COLO829 (cell line): Measurements from ENCODE around the gene ANGEL1.

ENCODE experiments used
- DNase-seq: peaks from one replicate; pipeline ENCODE4 v3.0.0; 2012; ENCODE audit warnings: low spot score

The ANGEL1 gene

GRCh38 chr14:76814726-76815645 is 2.3 kb upstream of the ANGEL1 start:
- no peak for DNase-seq

GRCh38 chr14:76812093-76812421 is 625 bp downstream of the ANGEL1 start:
- no peak for DNase-seq

GRCh38 chr14:76811561-76811960 is 1.1 kb downstream of the ANGEL1 start:
- DNase-seq = no peak

- DNase-seq = peak; percentile 37
Measured at GRCh38 chr14:76810953-76811400, 1.7 kb downstream of the ANGEL1 start.

- DNase-seq = no peak
Measured at GRCh38 chr14:76810525-76810924, 2.2 kb downstream of the ANGEL1 start.

- DNase-seq = no peak
Measured at GRCh38 chr14:76808990-76809389, 3.7 kb downstream of the ANGEL1 start.

GRCh38 chr14:76808011-76808410 is 4.7 kb downstream of the ANGEL1 start:
- no peak for DNase-seq

- no peak for DNase-seq
Measured at GRCh38 chr14:76806446-76806845, 6.2 kb downstream of the ANGEL1 start.

GRCh38 chr14:76793956-76794355 is 18.7 kb downstream of the ANGEL1 start:
- DNase-seq = no peak

GRCh38 chr14:76793324-76793723 is 19.4 kb downstream of the ANGEL1 start:
- no peak for DNase-seq

GRCh38 chr14:76792422-76792821 is 20.3 kb downstream of the ANGEL1 start:
- no peak for DNase-seq

GRCh38 chr14:76786601-76787000 is 26.1 kb downstream of the ANGEL1 start:
- DNase-seq = no peak

GRCh38 chr14:76784881-76785280 is 27.8 kb downstream of the ANGEL1 start:
- peak; percentile 96 for DNase-seq

GRCh38 chr14:76784266-76784874 is 28.3 kb downstream of the ANGEL1 start:
- no peak for DNase-seq

- no peak for DNase-seq
Measured at GRCh38 chr14:76782885-76783566, 29.7 kb downstream of the ANGEL1 start.

GRCh38 chr14:76782115-76782884 is 30.4 kb downstream of the ANGEL1 start:
- no peak for DNase-seq

- DNase-seq = no peak
Measured at GRCh38 chr14:76781648-76782051, 31.0 kb downstream of the ANGEL1 start.

GRCh38 chr14:76780875-76781647 is 31.6 kb downstream of the ANGEL1 start:
- DNase-seq = no peak

- no peak for DNase-seq
Measured at GRCh38 chr14:76780360-76780759, 32.3 kb downstream of the ANGEL1 start.

- DNase-seq = no peak
Measured at GRCh38 chr14:76780058-76780345, 32.7 kb downstream of the ANGEL1 start.

- no peak for DNase-seq
Measured at GRCh38 chr14:76779221-76780057, 33.2 kb downstream of the ANGEL1 start.
